GM19438 (cell line): ENCODE data around the gene COL1A2.

ENCODE experiments used
- ATAC-seq: cut with Tn5 transposase; IDR thresholded peaks from one replicate; pipeline ENCODE4 v1.9.1; 2021; ENCODE audit warnings: low read depth; ENCODE audit not compliant: unreplicated experiment

COL1A2 gene

DNA sequence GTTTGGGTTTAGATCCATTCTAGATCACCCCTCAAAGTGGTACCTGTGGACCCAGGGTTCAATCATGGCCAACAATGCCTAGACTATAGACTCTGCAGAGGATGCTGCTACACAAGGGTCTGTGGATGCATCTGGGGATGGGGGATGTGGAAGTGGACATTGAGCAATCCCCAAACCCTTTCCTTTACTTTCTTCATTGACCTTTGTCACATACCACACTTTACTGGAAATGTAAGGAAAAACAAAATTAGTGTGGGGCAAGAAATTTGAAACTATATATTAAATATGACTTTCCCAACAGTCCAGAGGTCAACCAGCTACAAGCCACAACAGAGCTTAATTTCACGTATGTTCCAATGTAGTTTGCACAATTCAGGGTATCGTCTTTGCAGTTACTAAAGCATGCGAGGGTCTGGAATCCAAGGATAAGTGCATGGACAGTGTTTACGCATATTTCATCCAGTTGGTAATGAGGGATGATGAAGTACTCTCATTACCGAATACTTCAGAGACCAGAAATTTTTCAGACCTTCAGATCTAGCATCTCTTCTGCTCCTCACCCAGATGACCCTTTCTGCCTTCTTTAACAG lies 81.7 kb downstream of the COL1A2 start:
- ATAC-seq: no peak

DNA sequence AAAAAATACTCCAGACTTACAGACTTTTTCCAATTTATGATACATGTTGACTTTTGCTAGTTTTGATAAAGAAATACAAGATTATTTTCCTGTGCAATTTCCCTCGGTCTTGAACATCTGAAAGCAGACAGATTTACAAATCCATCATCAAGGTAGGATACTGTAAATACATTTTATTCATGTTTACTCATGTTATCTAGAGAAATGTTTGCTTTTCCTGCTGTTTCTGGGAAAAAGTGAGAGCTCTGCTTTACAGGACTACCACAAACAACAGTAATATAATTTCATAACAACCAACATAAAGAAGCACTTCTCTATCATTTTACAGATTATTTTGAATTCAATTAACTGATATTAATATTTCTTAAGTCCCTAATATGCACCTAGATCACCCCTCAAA lies 83.2 kb downstream of the COL1A2 start:
- ATAC-seq: no peak

DNA sequence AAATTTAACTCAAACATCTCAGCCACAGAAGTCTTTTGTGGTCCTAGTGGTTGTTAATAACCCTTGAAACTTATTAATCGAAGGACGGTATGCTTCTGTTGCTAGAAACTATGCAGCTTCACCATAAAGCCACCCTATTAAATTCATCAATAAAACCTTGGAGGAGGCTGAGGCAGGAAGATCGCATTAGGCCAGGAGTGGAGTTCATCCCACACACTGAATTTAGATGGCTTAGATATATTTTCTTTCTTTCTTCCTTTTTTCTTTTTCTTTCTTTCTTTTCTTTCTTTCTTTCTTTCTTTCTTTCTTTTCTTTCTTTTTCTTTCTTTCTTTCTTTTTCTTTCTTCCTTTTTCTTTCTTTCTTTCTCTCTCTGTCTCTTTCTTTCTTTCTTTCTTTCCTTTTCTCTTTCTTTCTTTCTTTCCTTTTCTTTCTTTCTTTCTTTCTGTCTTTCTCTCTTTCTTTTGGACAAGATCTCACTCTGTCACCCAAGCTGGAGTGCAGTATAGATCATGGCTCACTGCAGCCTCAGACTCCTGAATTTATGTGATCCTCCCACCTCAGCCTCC lies 84.0 kb downstream of the COL1A2 start:
- ATAC-seq: no peak
